ENCODE data around the gene DHRSX. TPM values are rescaled to one million over a fixed set of nuclear protein-coding genes. Genes with fewer than 3 reads are reported as not detected.

DHRSX gene
- total RNA-seq, 1 donor from 2014 or later: 37.1 TPM

- H3K4me3 Mint-ChIP-seq (ENCODE audit: unreplicated experiment): peak overlapping the region; percentile 88
- no peak for DNase-seq
- H3K27ac Mint-ChIP-seq (ENCODE audit: unreplicated experiment): peak overlapping the region; percentile 95
- no peaks in the 10 kb centered on the region for H3K36me3 Mint-ChIP-seq (ENCODE audit: unreplicated experiment)
- H3K27me3 Mint-ChIP-seq (ENCODE audit: unreplicated experiment): peaks cover 9% of the 10 kb centered on the region
- peaks cover 14% of the 10 kb centered on the region for H3K4me1 Mint-ChIP-seq (ENCODE audit: low read depth, unreplicated experiment)
- no peak for TF ChIP-seq CTCF (IDR thresholded peaks at IDR 0.05; ENCODE audit: partially characterized antibody, unreplicated experiment)
- H3K9me3 Mint-ChIP-seq (ENCODE audit: unreplicated experiment): peaks cover 8% of the 10 kb centered on the region
Observed at GRCh38 chrX:2499507-2499906, 1.3 kb downstream of the DHRSX start.

- TF ChIP-seq CTCF (IDR thresholded peaks at IDR 0.05; ENCODE audit: partially characterized antibody, unreplicated experiment): no peak
- no peak for DNase-seq
- H3K4me1 Mint-ChIP-seq (ENCODE audit: low read depth, unreplicated experiment): peaks cover 14% of the 10 kb centered on the region
- peak overlapping the region; percentile 95 for H3K27ac Mint-ChIP-seq (ENCODE audit: unreplicated experiment)
- H3K27me3 Mint-ChIP-seq (ENCODE audit: unreplicated experiment): peaks cover 9% of the 10 kb centered on the region
- H3K9me3 Mint-ChIP-seq (ENCODE audit: unreplicated experiment): peaks cover 6% of the 10 kb centered on the region
- no peaks in the 10 kb centered on the region for H3K36me3 Mint-ChIP-seq (ENCODE audit: unreplicated experiment)
- peak overlapping the region; percentile 88 for H3K4me3 Mint-ChIP-seq (ENCODE audit: unreplicated experiment)
Observed at GRCh38 chrX:2498781-2499302, 1.9 kb downstream of the DHRSX start.

GRCh38 chrX:2497961-2498780 lies 2.6 kb downstream of the DHRSX start:
- Mint-ChIP-seq H3K27me3 (ENCODE audit: unreplicated experiment) (peaks cover 7% of the 10 kb centered on the region), H3K4me3 (ENCODE audit: unreplicated experiment) (peak overlapping the region; percentile 88), H3K27ac (ENCODE audit: unreplicated experiment) (peak overlapping the region; percentile 95), H3K9me3 (ENCODE audit: unreplicated experiment) (peaks cover 6% of the 10 kb centered on the region), H3K4me1 (ENCODE audit: low read depth, unreplicated experiment) (peaks cover 14% of the 10 kb centered on the region), H3K36me3 (ENCODE audit: unreplicated experiment) (no peaks in the 10 kb centered on the region)
- no peak for TF ChIP-seq CTCF (IDR thresholded peaks at IDR 0.05; ENCODE audit: partially characterized antibody, unreplicated experiment)
- DNase-seq: no peak

GRCh38 chrX:2495595-2495994 lies 5.2 kb downstream of the DHRSX start:
- Mint-ChIP-seq H3K27ac (ENCODE audit: unreplicated experiment) (no peak overlapping the region), H3K27me3 (ENCODE audit: unreplicated experiment) (peaks cover 4% of the 10 kb centered on the region), H3K4me1 (ENCODE audit: low read depth, unreplicated experiment) (peaks cover 22% of the 10 kb centered on the region), H3K4me3 (ENCODE audit: unreplicated experiment) (peak overlapping the region; percentile 30), H3K9me3 (ENCODE audit: unreplicated experiment) (peaks cover 10% of the 10 kb centered on the region), H3K36me3 (ENCODE audit: unreplicated experiment) (peaks cover 7% of the 10 kb centered on the region)
- DNase-seq: no peak
- TF ChIP-seq CTCF (IDR thresholded peaks at IDR 0.05; ENCODE audit: partially characterized antibody, unreplicated experiment): no peak
